Muscle layer of colon (tissue), 2 donors: Measurements from ENCODE around the gene BAG2.

Experiments
- H3K27ac ChIP-seq: one replicate; pipeline ENCODE4 v1.7.0; 2013; ENCODE audit warnings: low read depth, mild to moderate bottlenecking, low read length, moderate library complexity
- H3K27me3 ChIP-seq, 2 donors: one replicate each; pipeline ENCODE4 v1.7.0; 2013; ENCODE audit warnings: low read length in 2 of 2, mild to moderate bottlenecking in 2 of 2; ENCODE audit not compliant: insufficient read depth in 2 of 2, control insufficient read depth in 1 of 2
- H3K36me3 ChIP-seq: one replicate; pipeline ENCODE4 v1.7.0; 2013; ENCODE audit warnings: mild to moderate bottlenecking, low read length; ENCODE audit not compliant: insufficient read depth
- H3K4me1 ChIP-seq: one replicate; pipeline ENCODE4 v1.7.0; 2013; ENCODE audit warnings: mild to moderate bottlenecking, low read length; ENCODE audit not compliant: insufficient read depth
- H3K4me3 ChIP-seq, 2 donors: one replicate each; pipeline ENCODE4 v1.7.0; 2013; ENCODE audit warnings: low read length in 2 of 2, low read depth in 1 of 2, mild to moderate bottlenecking in 1 of 2, moderate library complexity in 1 of 2
- H3K9ac ChIP-seq: one replicate; pipeline ENCODE4 v1.7.0; 2013; ENCODE audit warnings: low read length
- H3K9me3 ChIP-seq: one replicate; pipeline ENCODE4 v1.7.0; 2013; ENCODE audit warnings: mild to moderate bottlenecking, low read length
- donor health status: abdominal sarcoma.
- donor health status: Adenocarcinoma of cecum.

The BAG2 gene

DNA sequence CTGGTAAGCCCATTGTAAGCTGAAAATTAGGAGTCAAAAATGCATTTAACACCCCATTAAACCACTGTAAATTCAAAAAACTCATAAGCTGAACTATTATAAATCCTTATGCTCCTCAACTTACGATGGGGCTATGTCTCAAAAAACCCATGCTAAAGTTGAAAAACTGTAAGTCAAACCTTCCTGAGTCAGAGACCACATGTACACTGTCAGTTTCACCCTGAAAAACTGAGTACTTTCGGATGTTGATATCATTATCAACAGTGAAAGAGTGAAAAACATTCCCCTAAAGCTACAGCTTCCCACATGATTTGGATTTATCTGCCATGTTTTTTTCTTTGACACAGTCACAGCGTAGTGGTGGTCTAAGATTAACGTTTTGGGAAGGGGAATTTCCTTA, 35.7 kb downstream of the BAG2 start:
- H3K36me3 ChIP-seq, result peaks cover 5% of the 10 kb centered on the region
- H3K27me3 ChIP-seq, result no peaks in the 10 kb centered on the region
- no peak overlapping the region for H3K4me3 ChIP-seq
- H3K9me3 ChIP-seq, result no peaks in the 10 kb centered on the region
- H3K4me1 ChIP-seq, result peaks cover 44% of the 10 kb centered on the region
- H3K9ac ChIP-seq, result no peak overlapping the region
- no peak overlapping the region for H3K27ac ChIP-seq

DNA sequence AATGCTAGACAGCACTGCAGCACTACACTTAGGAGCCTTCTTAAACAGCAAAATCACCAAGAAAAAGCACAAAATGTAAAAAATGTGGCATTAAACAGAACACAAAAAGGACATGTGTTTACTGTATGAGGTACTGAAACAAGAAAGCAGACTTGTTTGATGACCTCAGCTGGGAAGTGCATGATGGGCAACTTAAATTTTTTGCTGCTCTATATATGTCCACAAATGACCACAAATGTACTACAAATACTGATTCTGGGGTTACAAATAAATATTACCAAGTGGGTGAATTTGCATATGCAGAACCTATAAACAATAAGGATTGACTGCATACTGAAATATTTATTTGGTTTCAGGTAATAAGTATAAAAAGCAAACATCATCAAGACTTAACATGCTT, 36.9 kb downstream of the BAG2 start:
- H3K4me3 ChIP-seq, result no peak overlapping the region
- peak overlapping the region; percentile 19 for H3K27ac ChIP-seq
- no peak overlapping the region for H3K9ac ChIP-seq
- H3K4me1 ChIP-seq, result peaks cover 47% of the 10 kb centered on the region
- H3K9me3 ChIP-seq, result no peaks in the 10 kb centered on the region
- peaks cover 5% of the 10 kb centered on the region for H3K36me3 ChIP-seq
- no peaks in the 10 kb centered on the region for H3K27me3 ChIP-seq

DNA sequence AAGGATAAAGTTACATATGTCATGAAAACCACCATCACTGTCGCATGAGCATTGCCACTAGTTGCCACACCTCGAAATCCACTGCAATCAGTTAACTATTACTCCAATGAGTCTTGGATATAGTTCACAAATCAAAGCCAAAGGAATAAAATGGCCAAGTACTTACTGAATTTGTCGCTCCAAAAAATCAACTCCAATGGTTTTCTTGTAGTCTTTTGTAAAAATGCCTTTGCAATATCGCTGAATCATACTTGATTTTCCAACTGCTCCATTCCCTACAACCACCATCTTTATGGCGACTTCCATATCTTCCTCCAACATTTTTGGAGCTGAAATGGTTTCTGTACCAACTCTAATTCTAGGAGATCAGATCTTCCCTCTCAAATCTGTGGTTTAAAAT, 37.9 kb downstream of the BAG2 start:
- H3K4me1 ChIP-seq, result peaks cover 54% of the 10 kb centered on the region
- H3K27me3 ChIP-seq, result no peaks in the 10 kb centered on the region
- H3K9ac ChIP-seq, result no peak overlapping the region
- H3K4me3 ChIP-seq, result no peak overlapping the region
- peaks cover 5% of the 10 kb centered on the region for H3K36me3 ChIP-seq
- no peaks in the 10 kb centered on the region for H3K9me3 ChIP-seq
- peak overlapping the region; percentile 50 for H3K27ac ChIP-seq

DNA sequence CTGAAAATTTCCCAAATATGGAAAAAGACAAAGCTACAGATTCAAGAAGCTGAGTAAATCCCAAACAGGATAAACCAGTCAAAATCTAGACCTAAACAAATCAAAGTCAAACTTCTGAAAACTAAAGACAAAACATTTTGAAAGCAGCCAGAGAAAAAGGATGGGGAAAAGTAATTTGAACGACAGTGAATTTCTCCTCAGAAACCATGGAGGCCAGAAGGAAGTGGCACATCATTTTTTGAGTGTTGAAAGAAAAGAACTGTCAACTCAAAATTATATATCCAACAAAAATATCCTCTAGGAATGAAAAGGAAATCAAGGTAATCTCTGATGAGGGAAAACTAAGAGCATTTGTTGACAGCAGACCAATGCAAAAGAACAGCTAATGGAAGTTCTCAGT, 43.1 kb downstream of the BAG2 start:
- Histone ChIP-seq H3K9ac (no peak overlapping the region), H3K27me3 (no peaks in the 10 kb centered on the region), H3K9me3 (no peaks in the 10 kb centered on the region), H3K36me3 (no peaks in the 10 kb centered on the region), H3K27ac (no peak overlapping the region), H3K4me3 (no peak overlapping the region), H3K4me1 (peaks cover 28% of the 10 kb centered on the region)

DNA sequence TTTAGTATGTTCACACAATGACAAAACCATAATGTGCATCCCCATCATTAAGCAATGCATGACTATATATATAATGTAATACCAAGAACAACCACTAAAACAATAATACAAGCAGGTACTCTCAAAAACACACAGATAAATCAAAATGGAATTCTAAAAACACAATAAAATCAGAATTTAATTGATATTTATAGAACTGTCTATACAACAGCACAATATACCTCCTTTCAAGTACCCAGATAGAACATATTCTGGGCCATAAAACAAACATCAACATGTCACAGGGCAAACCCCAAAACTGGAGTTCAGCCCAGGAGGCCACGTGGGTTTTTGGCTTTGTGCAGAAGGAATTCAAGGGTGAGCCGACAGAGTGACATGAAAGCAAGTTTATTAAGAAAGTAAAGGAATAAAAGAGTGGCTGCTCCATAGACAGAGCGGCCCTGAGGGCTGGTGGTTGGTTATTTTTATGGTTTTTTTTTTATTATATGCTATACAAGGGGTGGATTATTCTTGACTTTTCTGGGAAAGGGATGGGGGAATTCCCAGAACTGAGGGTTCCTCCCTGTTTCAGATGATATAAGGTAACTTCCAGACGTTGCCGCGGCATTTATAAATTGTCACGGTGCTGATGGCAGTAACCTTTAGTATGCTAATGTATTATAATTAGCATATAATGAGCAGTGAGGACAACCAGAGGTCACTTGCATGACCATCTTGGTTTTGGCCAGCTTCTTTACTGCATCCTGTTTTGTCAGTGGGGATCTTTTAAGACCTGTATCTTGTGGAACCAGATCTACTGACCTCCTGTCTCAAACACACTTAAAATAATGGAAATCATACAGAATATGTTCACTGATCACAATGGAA, 44.3 kb downstream of the BAG2 start:
- no peaks in the 10 kb centered on the region for H3K36me3 ChIP-seq
- H3K4me1 ChIP-seq, result peaks cover 22% of the 10 kb centered on the region
- H3K9ac ChIP-seq, result no peak overlapping the region
- peak overlapping the region; percentile 76 for H3K27ac ChIP-seq
- H3K4me3 ChIP-seq, result peak overlapping the region in 1 of 2 donors; percentile 33
- H3K9me3 ChIP-seq, result no peaks in the 10 kb centered on the region
- H3K27me3 ChIP-seq, result no peaks in the 10 kb centered on the region

DNA sequence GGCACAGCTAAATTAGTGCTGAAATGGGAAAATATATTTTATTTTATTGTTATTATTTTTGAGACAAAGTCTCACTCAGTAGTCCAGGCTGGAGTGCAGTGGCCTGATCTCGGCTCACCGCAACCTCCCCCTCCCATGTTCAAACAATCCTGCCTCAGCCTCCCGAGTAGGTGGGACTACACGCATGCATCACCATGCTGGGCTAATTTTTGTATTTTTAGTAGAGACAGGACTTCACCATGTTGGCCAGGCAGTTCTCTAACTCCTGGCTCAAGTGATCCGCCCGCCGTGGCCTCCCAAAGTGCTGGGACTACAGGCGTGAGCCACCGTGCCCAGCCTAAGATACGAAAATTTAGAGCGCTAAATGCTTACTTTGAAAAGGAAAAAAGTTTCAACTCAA, 45.1 kb downstream of the BAG2 start:
- H3K9ac ChIP-seq, result no peak overlapping the region

DNA sequence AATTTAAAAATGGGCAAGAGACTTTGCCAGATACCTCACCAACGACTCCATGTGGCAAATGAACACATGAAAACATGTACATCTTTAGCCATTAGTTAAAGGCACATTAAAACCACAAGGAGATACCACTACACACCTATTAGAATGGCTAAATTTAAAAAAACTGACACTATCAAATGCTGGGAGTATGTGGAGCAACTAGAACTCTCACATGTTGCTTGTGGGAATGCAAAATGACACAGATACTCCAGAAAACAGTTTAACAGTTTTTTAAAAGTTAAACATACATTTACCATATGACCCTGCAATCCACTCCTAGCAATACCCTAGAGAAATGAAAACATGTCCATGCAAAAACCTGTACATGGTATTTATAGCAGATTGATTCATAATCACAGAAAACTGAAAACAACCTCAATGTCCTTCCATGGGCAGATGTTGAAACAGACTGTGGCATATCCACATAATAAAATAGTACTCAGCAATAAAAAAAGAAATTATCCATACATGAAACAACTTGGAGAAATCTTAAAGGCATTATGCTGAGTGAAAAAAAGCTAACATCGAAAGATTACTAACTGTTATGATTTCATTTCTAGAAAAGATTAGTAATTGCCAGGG, 48.1 kb downstream of the BAG2 start:
- H3K9me3 ChIP-seq, result no peaks in the 10 kb centered on the region
- no peaks in the 10 kb centered on the region for H3K27me3 ChIP-seq
- H3K4me3 ChIP-seq, result peak overlapping the region in 1 of 2 donors; percentile 46
- peaks cover 22% of the 10 kb centered on the region for H3K4me1 ChIP-seq
- H3K27ac ChIP-seq, result no peak overlapping the region
- no peak overlapping the region for H3K9ac ChIP-seq
- no peaks in the 10 kb centered on the region for H3K36me3 ChIP-seq

More for the DNA sequence above, 45.1 kb downstream of the BAG2 start:
- Histone ChIP-seq H3K27me3 (no peaks in the 10 kb centered on the region), H3K4me3 (no peak overlapping the region), H3K27ac (peak overlapping the region; percentile 43), H3K9me3 (no peaks in the 10 kb centered on the region), H3K36me3 (no peaks in the 10 kb centered on the region), H3K4me1 (peaks cover 14% of the 10 kb centered on the region)

DNA sequence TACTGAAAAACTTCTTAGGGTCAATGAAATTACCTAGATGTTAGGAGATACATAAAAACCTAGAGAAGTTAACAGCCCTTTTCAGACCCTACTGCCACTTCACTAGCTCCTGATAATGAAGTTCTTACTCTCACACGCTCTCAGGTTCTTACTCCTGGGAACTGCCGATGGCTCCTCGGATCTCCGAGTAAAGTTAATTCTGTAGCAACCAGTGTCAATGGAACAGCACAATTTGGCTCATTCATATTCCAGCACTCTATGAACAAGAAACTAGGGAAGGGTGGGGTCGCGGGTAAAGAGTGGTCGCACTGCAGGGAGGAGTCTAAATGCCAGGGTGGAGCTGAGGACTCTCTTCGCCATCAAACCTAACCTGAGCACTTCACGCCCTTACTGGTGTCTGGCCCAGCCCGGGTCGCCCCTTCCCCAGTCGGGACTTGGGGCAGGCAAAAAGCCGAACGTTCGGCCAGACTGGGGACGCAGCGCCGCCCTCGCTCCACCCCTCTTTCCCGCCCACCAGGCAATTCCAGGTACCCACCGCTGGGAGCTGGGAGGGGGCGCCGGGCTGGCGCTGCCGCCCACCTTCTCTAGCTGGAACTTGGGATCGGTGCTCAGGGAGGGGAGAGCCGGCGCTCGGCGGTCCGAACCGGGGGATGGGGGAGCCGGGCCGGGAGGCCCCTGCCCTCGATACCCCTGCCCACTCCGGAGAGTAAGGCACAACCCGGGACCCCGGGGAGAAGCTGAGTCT, 49.2 kb downstream of the BAG2 start:
- peak overlapping the region; percentile 96 for H3K27ac ChIP-seq
- no peaks in the 10 kb centered on the region for H3K36me3 ChIP-seq
- peak overlapping the region; percentile 72 for H3K9ac ChIP-seq
- H3K9me3 ChIP-seq, result no peaks in the 10 kb centered on the region
- peak overlapping the region; percentile 82 to 92 for H3K4me3 ChIP-seq
- peaks cover 32% of the 10 kb centered on the region for H3K4me1 ChIP-seq
- no peaks in the 10 kb centered on the region for H3K27me3 ChIP-seq

DNA sequence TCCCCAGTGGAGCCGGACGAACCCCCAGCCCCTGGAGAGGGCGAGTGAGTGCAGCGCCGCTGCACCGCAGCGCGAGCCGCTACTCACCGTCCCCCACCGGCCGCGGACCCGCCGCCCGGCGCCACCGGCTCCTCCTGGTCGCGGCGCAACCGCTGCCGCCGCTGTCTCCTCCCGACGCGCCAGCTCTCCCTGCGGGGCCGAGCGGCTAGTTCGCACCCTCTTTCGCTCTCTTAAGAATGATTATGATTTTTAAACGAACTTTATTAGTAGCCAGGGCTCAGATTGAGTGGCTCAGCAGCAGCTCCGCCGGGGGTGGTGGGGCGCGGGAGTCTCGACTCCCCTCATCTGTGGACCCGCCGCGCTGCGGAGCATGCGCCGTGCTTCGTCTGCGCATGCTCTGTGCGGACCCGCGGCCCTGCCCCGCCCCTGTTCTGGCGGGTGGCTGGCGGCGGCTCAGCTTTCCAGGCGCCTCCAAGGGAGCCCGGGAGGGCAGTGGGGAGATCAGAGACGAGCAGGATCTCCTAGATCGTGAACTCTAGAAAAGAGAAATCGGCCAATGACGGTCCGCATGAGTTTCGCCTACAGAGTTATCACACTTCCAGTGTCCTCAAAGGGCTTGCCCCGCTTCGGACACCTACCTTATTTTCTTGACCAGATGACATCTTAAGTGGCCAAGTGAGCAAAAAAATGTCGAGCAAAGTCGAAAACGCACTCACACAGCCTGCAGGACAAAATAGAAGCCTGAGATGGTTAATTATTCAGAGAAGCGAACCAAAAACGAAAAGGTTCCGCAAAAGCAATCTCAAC, 50.0 kb downstream of the BAG2 start, which contains the start of gene RAB23:
TSS of gene RAB23 (minus strand) at position 372 of the 807 bp plus-strand sequence. CDS start 11,927 bp downstream, outside the sequence.
- peak within 1 kb of the TSS; percentile 72 for H3K9ac ChIP-seq
- no peaks in the 10 kb centered on the region for H3K9me3 ChIP-seq
- peak within 1 kb of the TSS; percentile 82 to 92 for H3K4me3 ChIP-seq
- no peaks in the 10 kb centered on the region for H3K27me3 ChIP-seq
- no peaks in the 10 kb centered on the region for H3K36me3 ChIP-seq
- peak within 1 kb of the TSS; percentile 96 for H3K27ac ChIP-seq
- H3K4me1 ChIP-seq, result peaks cover 35% of the 10 kb centered on the region

DNA sequence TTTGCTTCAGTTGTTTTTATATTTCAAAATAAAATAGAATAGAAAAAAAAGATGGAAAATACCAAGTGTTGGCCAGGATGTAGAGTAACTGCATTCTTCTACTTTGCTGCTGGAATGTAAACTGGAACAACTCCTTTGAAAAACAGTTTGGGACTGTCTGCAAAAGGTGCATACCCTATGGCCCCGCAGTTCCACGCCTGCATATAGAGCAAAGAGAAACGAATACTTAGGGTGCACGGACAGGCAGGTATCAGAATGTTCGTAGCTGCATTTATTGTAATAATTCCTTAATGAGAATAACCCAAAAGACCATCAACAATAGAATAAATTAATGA, 50.6 kb downstream of the BAG2 start:
- Histone ChIP-seq H3K27me3 (no peaks in the 10 kb centered on the region), H3K27ac (peak overlapping the region; percentile 96), H3K4me1 (peaks cover 35% of the 10 kb centered on the region), H3K36me3 (no peaks in the 10 kb centered on the region), H3K4me3 (peak overlapping the region; percentile 82 to 92), H3K9me3 (no peaks in the 10 kb centered on the region), H3K9ac (peak overlapping the region; percentile 55)
